IMR-90 (cell line): ENCODE measurements around the gene HOMER3. TPM values are rescaled to one million over a fixed set of nuclear protein-coding genes. Genes with fewer than 3 reads are reported as not detected.

Experiments
- ATAC-seq: fragments of 200-7000 bp; cut with Tn5 transposase; 2 replicates; pipeline ENCODE4 v1.9.1; 2020; ENCODE audit warnings: low read depth, mild to moderate bottlenecking, moderate library complexity
- BruUV-seq: library from RNA; stranded (reverse); fragments of 400-500 nt; replicated peaks from 2 replicates; lab custom pipeline; 2021; lab: Mats Ljungman, UMichigan
- CTCF ChIA-PET: fragments of 300-600 bp; formaldehyde crosslinking; extraction: SDS; loops from one replicate; lab custom pipeline; 2021; ENCODE audit warnings: antibody characterized with exemption; lab: Yijun Ruan, JAX
- POLR2A ChIA-PET: fragments of 300-600 bp; sonication (Branson Sonifier 250); formaldehyde crosslinking; loops from one replicate; lab custom pipeline; 2022; ENCODE audit warnings: antibody characterized with exemption; ENCODE audit not compliant: unreplicated experiment; lab: Charles Lee
- DNase-seq: peaks from one replicate; pipeline ENCODE4 v3.0.0; 2013
- H2AFZ ChIP-seq: replicated peaks from 2 replicates; pipeline ENCODE3; 2013; ENCODE audit warnings: low read length, mild to moderate bottlenecking; ENCODE audit not compliant: poor library complexity
- H2AK5ac ChIP-seq: 2 replicates; pipeline ENCODE4 v1.6.1; 2013; ENCODE audit warnings: low read depth, low read length, inconsistent platforms
- H2AK9ac ChIP-seq: replicated peaks from 2 replicates; pipeline ENCODE3; 2013; ENCODE audit warnings: mild to moderate bottlenecking, low read depth, low read length, moderate library complexity; ENCODE audit not compliant: poor library complexity
- H2BK120ac ChIP-seq: 2 replicates; pipeline ENCODE4 v1.6.1; 2013; ENCODE audit warnings: low read depth, low read length, inconsistent platforms
- H2BK15ac ChIP-seq: 3 replicates; pipeline ENCODE4 v1.6.1; 2013; ENCODE audit warnings: low read depth, low read length, inconsistent platforms
- H2BK20ac ChIP-seq: 2 replicates; pipeline ENCODE4 v1.6.1; 2013; ENCODE audit warnings: low read depth, mild to moderate bottlenecking, inconsistent platforms, low read length, moderate library complexity
- H2BK5ac ChIP-seq: 2 replicates; pipeline ENCODE4 v1.6.1; 2013; ENCODE audit warnings: mild to moderate bottlenecking, low read depth, low read length, inconsistent platforms; ENCODE audit not compliant: poor library complexity, severe bottlenecking
- H3K14ac ChIP-seq: replicated peaks from 2 replicates; pipeline ENCODE4 v1.6.1; 2013; ENCODE audit warnings: low read depth, low read length, inconsistent platforms
- H3K18ac ChIP-seq: 2 replicates; pipeline ENCODE4 v1.6.1; 2013; ENCODE audit warnings: low read depth, low read length, control low read depth
- H3K23ac ChIP-seq: 2 replicates; pipeline ENCODE4 v1.6.1; 2013; ENCODE audit warnings: low read depth, low read length, inconsistent platforms
- H3K27ac ChIP-seq: 2 replicates; pipeline ENCODE4 v1.5.1; 2013; ENCODE audit warnings: mild to moderate bottlenecking, control low read depth, low read length; ENCODE audit not compliant: insufficient read depth
- H3K27me3 ChIP-seq: 2 replicates; pipeline ENCODE4 v1.6.1; 2013; ENCODE audit warnings: low read length; ENCODE audit not compliant: control insufficient read depth, insufficient read depth
- H3K36me3 ChIP-seq: 2 replicates; pipeline ENCODE4 v1.6.1; 2013; ENCODE audit warnings: low read length, mixed read lengths; ENCODE audit not compliant: control insufficient read depth, insufficient read depth
- H3K4ac ChIP-seq: 2 replicates; pipeline ENCODE4 v1.6.1; 2013; ENCODE audit warnings: low read depth, low read length, inconsistent platforms
- H3K4me1 ChIP-seq: 2 replicates; pipeline ENCODE4 v1.6.1; 2013; ENCODE audit warnings: low read length, mixed read lengths; ENCODE audit not compliant: control insufficient read depth, insufficient read depth
- H3K4me2 ChIP-seq: 2 replicates; pipeline ENCODE4 v1.6.1; 2013; ENCODE audit warnings: low read depth, mild to moderate bottlenecking, control low read depth, low read length, moderate library complexity
- H3K4me3 ChIP-seq: 2 replicates; pipeline ENCODE4 v1.5.1; 2013; ENCODE audit warnings: low read depth, mild to moderate bottlenecking, control low read depth, low read length, moderate library complexity; ENCODE audit not compliant: insufficient read depth
- H3K56ac ChIP-seq: 2 replicates; pipeline ENCODE4 v1.6.1; 2013; ENCODE audit warnings: low read length, inconsistent platforms; ENCODE audit not compliant: insufficient read depth; ENCODE audit errors: extremely low read depth
- H3K79me1 ChIP-seq, 2 experiments: 2 replicates each; pipeline ENCODE4 v1.6.1; 2013; ENCODE audit warnings: low read length in 2 of 2, inconsistent platforms in 1 of 2, low read depth in 1 of 2
- H3K9ac ChIP-seq: 2 replicates; pipeline ENCODE4 v1.6.1; 2013; ENCODE audit warnings: low read depth, low read length, control low read depth
- H3K9me1 ChIP-seq: 2 replicates; pipeline ENCODE4 v1.6.1; 2013; ENCODE audit warnings: low read length, inconsistent platforms; ENCODE audit not compliant: insufficient read depth
- H3K9me3 ChIP-seq: 2 replicates; pipeline ENCODE4 v1.6.1; 2013; ENCODE audit warnings: low read length; ENCODE audit not compliant: control insufficient read depth, insufficient read depth
- H4K20me1 ChIP-seq: 2 replicates; pipeline ENCODE4 v1.6.1; 2013; ENCODE audit warnings: low read length, inconsistent platforms; ENCODE audit not compliant: insufficient read depth
- H4K5ac ChIP-seq: 2 replicates; pipeline ENCODE4 v1.6.1; 2013; ENCODE audit warnings: mild to moderate bottlenecking, low read depth, low read length, control low read depth
- H4K8ac ChIP-seq, 2 experiments: 2 replicates each; pipeline ENCODE4 v1.6.1; 2013; ENCODE audit warnings: low read depth in 2 of 2, low read length in 2 of 2, control low read depth in 1 of 2, inconsistent platforms in 1 of 2
- H4K91ac ChIP-seq: 2 replicates; pipeline ENCODE4 v1.6.1; 2013; ENCODE audit warnings: low read depth, low read length, inconsistent platforms; ENCODE audit not compliant: insufficient read depth
- BHLHE40 ChIP-seq: fragments of 150-350 bp; IDR thresholded peaks from 2 replicates; pipeline ENCODE4 v1.6.1; 2016; ENCODE audit warnings: mild to moderate bottlenecking, low read depth, low read length
- CEBPB ChIP-seq: IDR thresholded peaks from 2 replicates; pipeline ENCODE4 v1.6.1; 2012; ENCODE audit warnings: low read depth, low read length, improper control_type of control experiment
- CHD1 ChIP-seq: IDR thresholded peaks from 2 replicates; pipeline ENCODE4 v1.6.1; 2012; ENCODE audit warnings: low read depth, low read length, improper control_type of control experiment
- CTCF ChIP-seq: conservative IDR thresholded peaks from 2 replicates; pipeline ENCODE4 v1.5.1; 2012; ENCODE audit warnings: mild to moderate bottlenecking, low read depth, low read length, improper control_type of control experiment
- ELK1 ChIP-seq: fragments of 150-350 bp; IDR thresholded peaks from 2 replicates; pipeline ENCODE4 v1.6.1; 2016; ENCODE audit warnings: low read depth, mild to moderate bottlenecking, low read length, moderate library complexity, borderline replicate concordance
- FOS ChIP-seq: fragments of 150-350 bp; IDR thresholded peaks from 2 replicates; pipeline ENCODE4 v1.6.1; 2016; ENCODE audit warnings: low read depth, low read length
- MAFK ChIP-seq: IDR thresholded peaks from 2 replicates; pipeline ENCODE4 v1.6.1; 2012; ENCODE audit warnings: low read depth, low read length, improper control_type of control experiment
- MAZ ChIP-seq: IDR thresholded peaks from 2 replicates; pipeline ENCODE4 v1.6.1; 2012; ENCODE audit warnings: low read depth, mild to moderate bottlenecking, low read length, improper control_type of control experiment, moderate library complexity, borderline replicate concordance
- MXI1 ChIP-seq: IDR thresholded peaks from 2 replicates; pipeline ENCODE4 v1.6.1; 2012; ENCODE audit warnings: low read depth, mild to moderate bottlenecking, low read length, moderate library complexity, borderline replicate concordance
- NFE2L2 ChIP-seq: fragments of 150-350 bp; IDR thresholded peaks from 2 replicates; pipeline ENCODE4 v1.6.1; 2016; ENCODE audit warnings: low read depth, mild to moderate bottlenecking, low read length
- POLR2A ChIP-seq: IDR thresholded peaks from 2 replicates; pipeline ENCODE4 v1.6.1; 2012; ENCODE audit warnings: mild to moderate bottlenecking, low read depth, low read length
- RAD21 ChIP-seq: IDR thresholded peaks from 2 replicates; pipeline ENCODE4 v1.6.1; 2012; ENCODE audit warnings: low read length, improper control_type of control experiment
- RCOR1 ChIP-seq: IDR thresholded peaks from 2 replicates; pipeline ENCODE4 v1.6.1; 2012; ENCODE audit warnings: mild to moderate bottlenecking, low read length, improper control_type of control experiment; ENCODE audit not compliant: insufficient replicate concordance
- RFX5 ChIP-seq: IDR thresholded peaks from 2 replicates; pipeline ENCODE4 v1.8.0; 2012; ENCODE audit warnings: low read depth, mild to moderate bottlenecking, low read length, moderate library complexity
- SMC3 ChIP-seq: fragments of 150-350 bp; IDR thresholded peaks from 2 replicates; pipeline ENCODE4 v1.6.1; 2016; ENCODE audit warnings: low read depth, mild to moderate bottlenecking, antibody characterized with exemption, low read length, moderate library complexity
- USF2 ChIP-seq: fragments of 150-350 bp; IDR thresholded peaks from 2 replicates; pipeline ENCODE4 v1.6.1; 2017; ENCODE audit warnings: mild to moderate bottlenecking, antibody characterized with exemption, low read length, low read depth
- WGBS, 2 experiments: methylation state at CpG; one replicate each; pipeline versions ENCODE4 v1.1.5 to v1.1.7; 2013; ENCODE audit warnings: missing lambda C conversion rate in 2 of 2; ENCODE audit not compliant: insufficient read length in 1 of 2; ENCODE audit errors: extremely low coverage in 2 of 2; 5-methylcytosine and 5-hydroxymethylcytosine counted together
- dilution Hi-C: fragments of 300-500 bp; cut with HindIII; formaldehyde crosslinking; loops from one replicate; pipeline ENCODE4 v1.14.3; 2018; ENCODE audit warnings: low sequenced_read_pairs; ENCODE audit not compliant: unreplicated experiment
- in situ Hi-C: fragments of 300-500 bp; cut with MboI; formaldehyde crosslinking; loops from 3 replicates; pipeline ENCODE4 v1.14.3; 2019; ENCODE audit warnings: low sequenced_read_pairs, inconsistent platforms, mixed read lengths
- intact Hi-C: fragments of 100-400 bp; cut with micrococcal nuclease; formaldehyde crosslinking; loops from 2 replicates; pipeline ENCODE4 v1.10.0; 2022
- polyA plus RNA-seq, 3 experiments: library from polyadenylated mRNA; depleted of rRNA; stranded (reverse); fragments of >200 nt; gene quantifications; 2 replicates each; pipeline ENCODE4 v1.2.3, GENCODE V29; 2012; ENCODE audit warnings: low replicate concordance in 1 of 3
- total RNA-seq: library from RNA; depleted of rRNA; stranded (reverse); fragments of >200 nt; gene quantifications from 2 replicates; pipeline ENCODE4 v1.2.3, GENCODE V29; 2012

The HOMER3 gene
- total and polyA plus RNA-seq, 2 of the 4 experiments (the other 2 are of a cell fraction): 53.4 to 77.0 TPM

GRCh38 chr19:18945297-18945696, 4.3 kb upstream of the HOMER3 start:
- in situ Hi-C loops: no loop called here
- intact Hi-C loops: no loop called here
- TF ChIP-seq MAFK: no peak
- no peak for TF ChIP-seq NFE2L2
- no peak for TF ChIP-seq USF2
- TF ChIP-seq RCOR1: no peak
- TF ChIP-seq SMC3: no peak
- no peak for TF ChIP-seq BHLHE40
- TF ChIP-seq CTCF: no peak
- TF ChIP-seq FOS: no peak
- no peak for TF ChIP-seq MXI1
- TF ChIP-seq RFX5: no peak
- TF ChIP-seq CHD1: no peak
- TF ChIP-seq CEBPB: no peak
- TF ChIP-seq RAD21: no peak
- TF ChIP-seq ELK1: no peak
- TF ChIP-seq MAZ: no peak
- TF ChIP-seq POLR2A: no peak

More at GRCh38 chr19:18945297-18945696, 4.3 kb upstream of the HOMER3 start:
- Histone ChIP-seq H3K4me1 (peaks cover 3% of the 10 kb centered on the region), H4K5ac (no peak overlapping the region), H2BK120ac (no peak overlapping the region), H2AK9ac (no peak overlapping the region), H3K4me3 (no peak overlapping the region), H2AFZ (no peak overlapping the region), H4K20me1 (no peaks in the 10 kb centered on the region), H4K8ac (no peak overlapping the region), H3K4me2 (no peak overlapping the region), H3K9me3 (no peaks in the 10 kb centered on the region), H3K9me1 (no peaks in the 10 kb centered on the region), H2AK5ac (no peak overlapping the region), H2BK5ac (no peak overlapping the region), H3K27ac (no peak overlapping the region), H3K36me3 (peaks cover 6% of the 10 kb centered on the region; the same call in 1 of the 2 replicates), H3K79me1 (peaks cover 2 to 15% of the 10 kb centered on the region in 2 experiments), H4K91ac (no peak overlapping the region), H3K56ac (no peak overlapping the region), H2BK15ac (no peak overlapping the region), H3K27me3 (no peaks in the 10 kb centered on the region), H3K14ac (no peak overlapping the region), H2BK20ac (no peak overlapping the region), H3K23ac (no peak overlapping the region), H3K9ac (no peak overlapping the region), H3K4ac (no peak overlapping the region), H3K18ac (no peak overlapping the region)
- CTCF ChIA-PET: interaction anchor here (0.8 kb wide), 1 partner anchor 51 kb away, joined by 3 read pairs; no protein-coding TSS in a partner anchor
- POLR2A ChIA-PET: no interaction called here
- 100% methylated on average over 1 of the region's 9 CpGs; no CpG with 5 or more reads in 1 of the 2 experiments for WGBS, 2 experiments
- no TSS peak for BruUV-seq
- ATAC-seq: no peak
- dilution Hi-C loops: no loop called here
- DNase-seq: no peak
